Measurements from ENCODE around the gene GPD1L. TPM values are rescaled to one million over a fixed set of nuclear protein-coding genes. Genes with fewer than 3 reads are reported as not detected.
"Not testable (repeated sequence)": the region's sequence is repeated elsewhere in the genome, so short reads cannot be mapped to it uniquely, and the experiment has no call there.

Gene GPD1L
- 16.3 and 16.6 TPM in 2 replicates for total RNA-seq

DNA sequence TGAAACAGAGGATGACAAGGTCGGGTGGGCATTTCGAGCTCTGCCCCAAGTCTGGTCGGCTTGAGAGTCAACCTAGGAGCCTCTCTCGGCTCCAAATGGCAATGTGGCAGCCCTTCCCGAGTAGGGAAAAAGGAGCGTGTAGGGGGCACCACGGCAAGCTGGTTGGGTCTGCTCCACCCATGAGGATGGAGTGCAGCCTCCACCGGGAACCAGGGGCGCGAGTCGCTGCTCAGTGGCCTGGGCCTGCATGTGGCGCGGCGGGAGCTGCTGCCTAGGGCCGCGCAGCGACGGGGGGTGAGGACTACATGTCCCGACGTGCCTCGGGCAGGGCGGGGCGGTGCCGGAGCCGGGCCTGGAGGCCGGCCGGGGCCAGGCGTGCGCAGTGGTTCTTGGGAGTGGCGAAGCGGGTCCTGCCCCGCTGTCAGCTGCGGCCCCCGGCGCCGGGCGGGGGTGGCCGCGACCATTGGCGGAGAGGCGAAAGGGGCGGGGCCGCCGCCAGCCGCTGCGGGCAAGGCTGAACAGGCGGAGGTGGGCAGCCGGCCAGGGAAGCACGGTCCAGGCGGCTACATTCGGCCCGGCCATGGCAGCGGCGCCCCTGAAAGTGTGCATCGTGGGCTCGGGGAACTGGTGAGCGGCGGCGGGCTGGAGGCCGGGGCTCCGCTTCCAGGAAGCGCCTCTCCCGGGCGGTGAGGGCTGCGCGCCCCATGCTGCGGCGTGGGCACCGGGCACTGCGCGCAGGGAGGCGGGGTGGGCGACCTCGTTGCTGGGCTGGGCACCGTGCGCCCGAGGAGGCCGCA, at the start of gene GPD1L:
TSS of gene GPD1L (plus strand) at position 489 of the 797 bp plus-strand sequence. CDS start at position 581, 92 bp downstream.
- Mint-ChIP-seq H3K27ac (peak within 1 kb of the TSS; percentile 89), H3K9me3 (peaks cover 11% of the 10 kb centered on the region), H3K4me3 (peak within 1 kb of the TSS; percentile 97), H3K4me1 (ENCODE audit: low read depth) (peaks cover 28% of the 10 kb centered on the region), H3K27me3 (ENCODE audit: insufficient read depth) (no peaks in the 10 kb centered on the region), H3K36me3 (ENCODE audit: low read depth) (peaks cover 17% of the 10 kb centered on the region)
- intact Hi-C loops (cut with micrococcal nuclease) = loop anchor here (1.0 to 10.0 kb wide), 12 partner anchors 8 to 1762 kb away; partner anchors contain the start of genes CMTM8, CNOT10, DYNC1LI1 and STT3B
- peak; percentile 93 for DNase-seq (ENCODE audit: low spot score)

DNA sequence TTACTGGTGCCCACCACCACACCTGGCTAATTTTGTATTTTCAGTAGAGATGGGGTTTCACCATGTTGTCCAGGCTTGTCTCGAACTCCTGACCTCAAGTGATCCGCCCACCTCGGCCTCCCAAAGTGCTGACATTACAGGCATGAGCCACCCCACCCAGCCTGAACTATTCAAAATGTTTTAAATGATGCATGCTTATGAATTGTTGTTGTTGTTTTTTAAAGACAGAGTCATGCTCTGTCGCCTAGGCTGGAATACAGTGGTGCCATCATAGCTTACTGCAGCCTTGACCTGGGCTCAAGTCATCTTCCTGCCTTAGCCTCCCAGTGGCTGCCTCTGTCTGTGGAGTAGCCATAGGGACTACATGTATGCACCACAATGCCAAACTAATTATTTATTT, 48.0 kb upstream of the GPD1L start:
- H3K4me3 Mint-ChIP-seq; intact Hi-C loops (cut with micrococcal nuclease): not testable (repeated sequence)

DNA sequence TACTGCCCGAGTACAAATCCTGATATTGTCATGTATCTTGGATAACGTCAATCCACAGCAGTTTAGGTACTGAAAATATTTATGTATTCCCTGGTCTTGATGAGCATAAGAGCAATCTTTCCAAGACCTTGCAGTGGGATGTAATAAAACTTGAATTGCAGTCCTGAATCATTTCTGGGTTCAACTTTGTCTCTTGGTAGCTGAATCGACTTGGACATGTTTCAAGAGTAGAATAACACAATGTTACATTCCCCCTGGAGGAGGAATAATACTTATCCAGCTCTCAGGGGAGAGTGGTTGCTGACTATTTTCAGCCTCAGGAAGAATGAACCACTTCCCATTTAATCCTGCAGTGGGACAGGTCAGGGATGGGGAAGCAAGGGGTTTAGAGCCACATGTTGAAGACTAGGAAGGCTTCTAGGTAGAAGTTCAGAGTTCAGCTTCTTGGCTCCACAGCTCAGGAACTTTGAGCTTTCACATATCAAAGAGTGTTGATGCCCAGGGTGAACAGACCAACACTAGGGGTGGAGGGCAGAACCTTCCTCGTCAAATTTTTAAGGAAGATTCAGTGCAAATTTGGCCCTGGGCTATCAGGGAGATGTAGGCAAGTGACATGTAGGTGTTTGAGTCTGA, 43.4 kb upstream of the GPD1L start:
- peaks cover 2% of the 10 kb centered on the region for H3K27me3 Mint-ChIP-seq (ENCODE audit: insufficient read depth)
- no peak for DNase-seq (ENCODE audit: low spot score)
- H3K4me3 Mint-ChIP-seq = no peak overlapping the region
- no peak overlapping the region for H3K27ac Mint-ChIP-seq
- H3K4me1 Mint-ChIP-seq (ENCODE audit: low read depth) = no peaks in the 10 kb centered on the region
- no peaks in the 10 kb centered on the region for H3K9me3 Mint-ChIP-seq
- intact Hi-C loops (cut with micrococcal nuclease) = no loop called here
- no peaks in the 10 kb centered on the region for H3K36me3 Mint-ChIP-seq (ENCODE audit: low read depth)

More for the DNA sequence above, 48.0 kb upstream of the GPD1L start:
- H3K27me3 Mint-ChIP-seq (ENCODE audit: insufficient read depth); H3K9me3 Mint-ChIP-seq; H3K36me3 Mint-ChIP-seq (ENCODE audit: low read depth); DNase-seq (ENCODE audit: low spot score); H3K4me1 Mint-ChIP-seq (ENCODE audit: low read depth); H3K27ac Mint-ChIP-seq: not testable (repeated sequence)

DNA sequence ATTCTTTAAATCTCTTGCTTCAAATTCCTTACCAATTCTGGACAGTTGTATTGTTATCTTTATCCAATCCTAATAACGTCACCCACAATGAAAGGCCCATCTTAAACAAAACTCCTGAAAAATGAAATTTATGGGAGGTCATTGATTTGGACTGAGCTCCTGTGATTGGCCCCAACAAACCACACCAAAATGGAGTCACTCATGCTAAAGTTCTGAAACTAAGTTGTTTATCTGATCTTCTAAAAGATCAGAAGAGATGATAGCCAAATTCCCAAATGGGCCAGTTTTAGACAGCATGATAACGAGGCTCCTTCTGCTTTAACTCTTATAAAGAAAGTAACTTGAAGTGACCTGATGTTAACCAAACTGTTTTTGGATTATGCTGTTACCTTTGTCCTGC, 39.7 kb upstream of the GPD1L start:
- Mint-ChIP-seq H3K27me3 (ENCODE audit: insufficient read depth) (peaks cover 8% of the 10 kb centered on the region), H3K4me3 (no peak overlapping the region), H3K27ac (no peak overlapping the region), H3K4me1 (ENCODE audit: low read depth) (no peaks in the 10 kb centered on the region), H3K36me3 (ENCODE audit: low read depth) (no peaks in the 10 kb centered on the region), H3K9me3 (no peaks in the 10 kb centered on the region)
- no peak for DNase-seq (ENCODE audit: low spot score)
- intact Hi-C loops (cut with micrococcal nuclease) = no loop called here

DNA sequence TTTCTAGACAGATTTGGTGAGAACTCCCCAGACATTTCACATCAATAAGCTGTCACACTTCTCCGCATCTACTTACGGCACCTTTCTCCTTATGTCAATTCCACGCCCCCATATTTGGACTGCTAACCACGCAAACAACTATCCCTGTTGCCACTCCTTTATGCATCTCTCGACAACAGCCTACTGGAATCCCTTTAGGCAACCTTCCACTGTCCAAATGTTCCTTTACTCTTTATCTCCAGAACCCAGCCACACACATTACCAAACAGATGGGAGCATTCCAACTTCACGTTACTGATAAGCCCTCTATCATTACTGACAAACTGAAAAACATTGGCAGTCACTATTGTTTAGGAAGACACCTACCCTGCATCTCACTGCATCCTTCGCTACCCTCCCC, 32.2 kb upstream of the GPD1L start:
- H3K36me3 Mint-ChIP-seq (ENCODE audit: low read depth) = not testable (repeated sequence)

DNA sequence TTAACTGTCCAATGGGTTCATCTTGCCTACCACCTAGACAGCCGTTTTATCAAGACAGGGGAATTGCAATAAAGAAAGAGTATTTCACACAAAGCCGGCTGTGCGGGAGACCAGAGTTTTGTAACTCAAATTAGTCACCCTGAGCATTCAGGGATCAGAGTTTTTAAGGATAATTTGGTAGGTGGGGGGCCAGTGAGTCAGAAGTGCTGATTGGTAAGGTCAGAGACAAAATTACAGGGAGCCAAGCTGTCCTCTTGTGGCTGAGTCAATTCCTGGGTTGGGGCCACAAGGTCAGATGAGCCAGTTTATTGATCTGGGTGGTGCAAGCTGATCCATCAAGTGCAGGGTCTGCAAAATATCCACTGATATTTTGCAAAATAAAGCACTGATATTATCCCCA, 29.9 kb upstream of the GPD1L start:
- Mint-ChIP-seq H3K9me3 (peaks cover 3% of the 10 kb centered on the region), H3K27me3 (ENCODE audit: insufficient read depth) (no peaks in the 10 kb centered on the region), H3K36me3 (ENCODE audit: low read depth) (no peaks in the 10 kb centered on the region), H3K4me1 (ENCODE audit: low read depth) (no peaks in the 10 kb centered on the region), H3K4me3 (no peak overlapping the region), H3K27ac (no peak overlapping the region)
- intact Hi-C loops (cut with micrococcal nuclease) = no loop called here
- DNase-seq (ENCODE audit: low spot score) = no peak

More for the DNA sequence above, 32.2 kb upstream of the GPD1L start:
- intact Hi-C loops (cut with micrococcal nuclease); H3K4me3 Mint-ChIP-seq; DNase-seq (ENCODE audit: low spot score); H3K27me3 Mint-ChIP-seq (ENCODE audit: insufficient read depth); H3K27ac Mint-ChIP-seq; H3K4me1 Mint-ChIP-seq (ENCODE audit: low read depth); H3K9me3 Mint-ChIP-seq: not testable (repeated sequence)

DNA sequence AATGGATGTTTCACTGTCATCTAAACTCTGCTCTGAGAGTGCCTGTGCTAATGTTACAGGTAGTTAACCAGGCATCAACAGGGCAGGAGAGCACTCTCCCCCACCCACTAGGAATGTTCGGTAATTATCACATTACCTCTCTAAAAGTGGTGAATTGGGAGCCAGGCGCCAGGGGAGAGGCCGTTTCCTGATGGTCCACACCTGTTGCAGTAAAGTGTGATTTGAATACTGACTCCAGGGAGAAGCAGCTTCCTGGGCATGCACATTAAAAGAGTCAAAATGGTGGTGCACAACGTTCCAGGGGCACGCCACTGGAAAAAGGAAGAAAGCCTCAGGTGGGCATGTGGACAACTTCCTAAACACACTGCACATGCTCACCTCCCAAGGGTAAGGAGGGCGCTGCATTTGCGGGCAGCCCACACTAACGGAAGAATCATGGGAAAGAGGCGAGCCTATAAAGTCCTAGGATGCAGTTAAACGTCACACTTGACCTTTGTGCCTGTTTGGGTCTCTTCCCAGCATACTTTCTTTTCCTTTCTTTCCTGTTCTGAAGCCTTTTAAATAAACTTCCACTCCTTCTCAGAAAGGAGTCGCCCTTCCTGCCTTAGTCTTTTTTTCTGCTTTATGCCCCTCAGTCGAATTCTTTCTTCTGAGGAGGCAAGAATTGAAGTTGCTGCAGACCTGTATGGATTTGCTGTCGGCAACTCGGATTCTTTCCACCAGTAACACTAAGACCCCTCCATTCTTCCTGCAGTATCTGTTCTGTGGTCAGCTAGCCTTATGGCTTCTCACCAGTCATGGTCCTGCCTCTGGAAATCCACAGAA, 28.9 kb upstream of the GPD1L start:
- H3K4me3 Mint-ChIP-seq = no peak overlapping the region
- no peaks in the 10 kb centered on the region for H3K36me3 Mint-ChIP-seq (ENCODE audit: low read depth)
- DNase-seq (ENCODE audit: low spot score) = no peak

DNA sequence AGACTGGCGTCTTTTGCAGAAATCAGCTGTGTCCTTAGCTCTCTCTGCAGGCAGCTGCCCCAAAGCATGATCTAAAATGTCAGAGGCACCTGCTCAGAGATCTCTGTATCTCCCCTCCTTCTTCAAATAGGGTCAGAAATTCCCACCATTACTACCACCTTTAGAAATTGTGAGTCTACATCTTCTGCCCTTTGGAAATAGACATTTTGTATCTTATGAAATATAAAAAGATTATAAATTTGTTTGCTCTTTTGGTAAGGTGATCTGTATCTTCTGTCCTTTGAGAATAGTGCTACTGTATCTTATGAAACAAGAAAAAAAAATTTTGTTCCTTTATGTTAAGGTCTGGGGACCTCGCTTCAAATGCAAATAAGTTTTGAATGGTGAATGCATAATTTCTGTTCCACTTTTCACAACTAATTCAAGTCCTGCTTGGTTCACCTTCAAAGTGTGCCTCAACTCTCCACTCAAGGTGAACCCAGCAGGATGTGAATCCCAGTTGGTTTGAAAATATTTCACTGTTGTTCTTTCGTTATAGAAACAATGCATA, 28.3 kb upstream of the GPD1L start:
- no peak for DNase-seq (ENCODE audit: low spot score)
- intact Hi-C loops (cut with micrococcal nuclease) = no loop called here
- H3K9me3 Mint-ChIP-seq = peaks cover 3% of the 10 kb centered on the region
- H3K4me1 Mint-ChIP-seq (ENCODE audit: low read depth) = no peaks in the 10 kb centered on the region
- no peak overlapping the region for H3K4me3 Mint-ChIP-seq
- H3K27ac Mint-ChIP-seq = no peak overlapping the region
- H3K27me3 Mint-ChIP-seq (ENCODE audit: insufficient read depth) = peaks cover 10% of the 10 kb centered on the region
- H3K36me3 Mint-ChIP-seq (ENCODE audit: low read depth) = no peaks in the 10 kb centered on the region

More for the DNA sequence above, 28.9 kb upstream of the GPD1L start:
- Mint-ChIP-seq H3K4me1 (ENCODE audit: low read depth) (no peaks in the 10 kb centered on the region), H3K9me3 (peaks cover 3% of the 10 kb centered on the region), H3K27me3 (ENCODE audit: insufficient read depth) (peaks cover 5% of the 10 kb centered on the region), H3K27ac (no peak overlapping the region)
- intact Hi-C loops (cut with micrococcal nuclease) = no loop called here

DNA sequence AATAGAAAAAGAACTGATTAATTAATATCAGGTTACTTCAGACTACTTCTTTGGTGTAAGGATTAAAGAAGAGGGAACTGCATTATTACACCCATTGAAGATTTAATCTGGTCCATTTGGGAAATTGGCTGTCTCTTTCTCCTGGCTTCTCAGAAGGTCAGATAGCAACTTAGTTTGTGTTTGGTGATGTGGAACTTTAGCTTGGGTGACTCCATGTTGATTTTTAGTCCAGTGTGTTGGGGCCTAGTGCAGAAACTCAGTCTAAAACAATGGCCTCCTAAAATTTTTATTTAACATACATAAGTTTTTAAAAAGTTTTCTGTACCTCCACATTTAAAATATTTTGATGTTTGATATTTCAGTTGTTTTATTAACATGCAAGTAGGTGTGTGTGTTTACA, 27.6 kb upstream of the GPD1L start:
- no peak for DNase-seq (ENCODE audit: low spot score)
- no peak overlapping the region for H3K27ac Mint-ChIP-seq
- H3K27me3 Mint-ChIP-seq (ENCODE audit: insufficient read depth) = peaks cover 17% of the 10 kb centered on the region
- no peak overlapping the region for H3K4me3 Mint-ChIP-seq
- no peaks in the 10 kb centered on the region for H3K4me1 Mint-ChIP-seq (ENCODE audit: low read depth)
- H3K36me3 Mint-ChIP-seq (ENCODE audit: low read depth) = no peaks in the 10 kb centered on the region
- H3K9me3 Mint-ChIP-seq = peaks cover 3% of the 10 kb centered on the region
- intact Hi-C loops (cut with micrococcal nuclease) = no loop called here

DNA sequence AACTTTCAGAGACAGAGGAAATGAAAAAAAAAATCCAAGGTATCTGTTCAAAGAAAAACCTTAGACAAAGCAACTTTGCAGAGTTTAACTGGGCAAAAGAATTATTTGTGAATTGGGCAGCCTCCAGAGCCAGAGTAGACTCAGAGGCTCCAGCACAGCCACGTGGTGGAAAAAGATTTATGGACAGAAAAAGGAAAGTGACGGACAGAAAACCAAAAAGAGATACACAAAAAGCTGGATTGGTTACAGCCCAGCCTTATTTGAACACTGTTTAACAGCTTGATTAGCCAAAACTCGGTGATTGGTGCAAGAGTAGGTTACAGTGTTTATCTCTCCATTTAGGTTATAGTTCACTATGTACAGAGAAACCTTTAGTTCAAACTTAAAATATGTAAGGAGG, 23.7 kb upstream of the GPD1L start:
- Mint-ChIP-seq H3K27ac (no peak overlapping the region), H3K9me3 (peaks cover 3% of the 10 kb centered on the region), H3K27me3 (ENCODE audit: insufficient read depth) (peaks cover 17% of the 10 kb centered on the region), H3K36me3 (ENCODE audit: low read depth) (no peaks in the 10 kb centered on the region), H3K4me1 (ENCODE audit: low read depth) (no peaks in the 10 kb centered on the region), H3K4me3 (no peak overlapping the region)
- DNase-seq (ENCODE audit: low spot score) = no peak
- intact Hi-C loops (cut with micrococcal nuclease) = no loop called here

DNA sequence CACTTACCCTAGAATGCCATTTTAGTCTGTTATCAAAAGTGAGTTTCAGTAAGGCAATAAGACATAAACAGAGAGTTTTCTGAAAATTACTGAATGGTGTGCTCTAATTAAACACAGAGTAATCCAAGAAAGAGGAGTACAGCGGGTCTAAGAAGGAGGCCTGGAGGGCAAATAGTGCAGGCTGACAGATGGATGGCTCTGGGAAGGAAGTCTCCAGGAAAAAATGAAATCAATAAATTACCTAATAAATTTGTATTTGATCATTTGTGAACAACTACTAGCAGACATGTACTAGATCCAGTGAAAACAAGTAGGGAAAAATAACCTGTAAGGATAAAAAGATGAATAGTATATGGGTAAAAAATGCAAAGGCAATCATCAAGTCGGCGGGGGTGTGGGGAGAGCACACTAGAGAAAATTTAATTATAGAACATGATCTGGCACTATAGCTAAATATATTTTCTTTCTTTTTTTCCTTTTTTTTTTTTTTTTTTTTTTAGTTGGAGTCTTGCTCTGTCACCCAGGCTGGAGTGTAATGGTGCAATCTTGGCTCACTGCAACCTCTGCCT, 22.6 kb upstream of the GPD1L start:
- H3K4me1 Mint-ChIP-seq (ENCODE audit: low read depth) = no peaks in the 10 kb centered on the region
- peaks cover 4% of the 10 kb centered on the region for H3K9me3 Mint-ChIP-seq

DNA sequence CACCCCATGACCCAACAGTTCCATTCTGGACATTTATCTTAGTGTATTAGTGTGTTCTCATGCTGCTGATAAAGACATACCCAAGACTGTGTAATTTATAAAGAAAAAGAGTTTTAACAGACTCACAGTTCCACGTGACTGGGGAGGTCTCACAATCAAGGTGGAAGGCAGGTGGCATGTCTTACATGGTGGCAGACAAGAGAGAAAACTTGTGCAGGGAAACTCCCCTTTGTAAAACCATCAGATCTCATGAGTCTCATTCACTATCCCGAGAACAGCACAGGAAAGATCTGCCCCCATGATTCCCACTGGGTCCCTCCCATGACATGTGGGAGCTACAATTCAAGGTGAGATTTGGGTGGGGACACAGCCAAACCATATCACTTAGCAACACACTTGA, 21.6 kb upstream of the GPD1L start:
- no peaks in the 10 kb centered on the region for H3K36me3 Mint-ChIP-seq (ENCODE audit: low read depth)
- no peak for DNase-seq (ENCODE audit: low spot score)
- intact Hi-C loops (cut with micrococcal nuclease) = no loop called here
- H3K27ac Mint-ChIP-seq = no peak overlapping the region
- H3K4me1 Mint-ChIP-seq (ENCODE audit: low read depth) = no peaks in the 10 kb centered on the region
- no peak overlapping the region for H3K4me3 Mint-ChIP-seq
- peaks cover 27% of the 10 kb centered on the region for H3K27me3 Mint-ChIP-seq (ENCODE audit: insufficient read depth)
- peaks cover 8% of the 10 kb centered on the region for H3K9me3 Mint-ChIP-seq

More for the DNA sequence above, 22.6 kb upstream of the GPD1L start:
- DNase-seq (ENCODE audit: low spot score) = no peak
- intact Hi-C loops (cut with micrococcal nuclease) = no loop called here
- Mint-ChIP-seq H3K4me3 (no peak overlapping the region), H3K27ac (no peak overlapping the region), H3K36me3 (ENCODE audit: low read depth) (no peaks in the 10 kb centered on the region), H3K27me3 (ENCODE audit: insufficient read depth) (peaks cover 19% of the 10 kb centered on the region)

Data from activated T-helper 1 cell treated with anti-CD3 and anti-CD28 coated beads, Interleukin-12 subunit alpha, Interleukin-12 subunit beta, Interleukin-2, Interleukin-4 antibody, amounts not matched to agents 30 ng/mL and 10 ng/mL and 1 ng/mL, durations not matched to agents 14 hours and 24 hours and 36 hours (primary cell).